HUES48 (cell line): ENCODE results near the gene ITM2B.

ENCODE experiments used
- H3K27ac ChIP-seq: one replicate; pipeline ENCODE4 v1.7.0; 2013; ENCODE audit warnings: low read depth, low read length, inconsistent platforms
- H3K27me3 ChIP-seq: 2 replicates; pipeline ENCODE4 v1.6.1; 2013; ENCODE audit warnings: mild to moderate bottlenecking, low read length; ENCODE audit not compliant: control insufficient read depth, insufficient read depth
- H3K36me3 ChIP-seq: 2 replicates; pipeline ENCODE4 v1.6.1; 2013; ENCODE audit warnings: low read length; ENCODE audit not compliant: control insufficient read depth, insufficient read depth
- H3K4me1 ChIP-seq: 2 replicates; pipeline ENCODE4 v1.6.1; 2013; ENCODE audit warnings: mild to moderate bottlenecking, low read length; ENCODE audit not compliant: control insufficient read depth, insufficient read depth
- H3K4me3 ChIP-seq: 2 replicates; pipeline ENCODE4 v1.5.1; 2013; ENCODE audit warnings: mild to moderate bottlenecking, low read depth, low read length
- H3K9ac ChIP-seq: 2 replicates; pipeline ENCODE4 v1.6.1; 2013; ENCODE audit warnings: mild to moderate bottlenecking, low read depth, low read length, moderate library complexity
- H3K9me3 ChIP-seq: 2 replicates; pipeline ENCODE4 v1.6.1; 2013; ENCODE audit warnings: low read length; ENCODE audit not compliant: control insufficient read depth, insufficient read depth

Gene ITM2B

DNA sequence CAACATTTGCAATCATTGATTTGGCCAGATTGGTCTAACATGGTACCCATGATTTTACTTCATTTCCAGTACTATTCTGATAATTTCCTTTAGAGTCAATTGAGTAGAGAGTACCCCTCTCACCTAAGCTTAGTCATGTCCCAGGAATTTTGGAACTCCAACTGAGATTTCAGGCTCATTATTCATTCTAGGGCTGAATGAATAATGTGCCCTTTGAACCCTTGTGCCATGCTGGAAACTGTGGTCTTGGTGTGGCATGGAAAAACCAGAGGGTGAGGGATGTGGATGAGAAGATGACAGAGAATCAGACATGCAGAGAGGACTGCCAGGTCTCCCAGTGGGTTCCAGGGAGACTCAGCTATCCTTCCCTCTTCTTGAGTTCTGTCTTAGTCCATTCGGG is 30.2 kb downstream of the ITM2B start:
- H3K27ac ChIP-seq = no peak overlapping the region
- no peak overlapping the region for H3K4me3 ChIP-seq
- H3K9ac ChIP-seq = no peak overlapping the region
- no peaks in the 10 kb centered on the region for H3K9me3 ChIP-seq
- peaks cover 54% of the 10 kb centered on the region for H3K36me3 ChIP-seq
- H3K4me1 ChIP-seq = peaks cover 10% of the 10 kb centered on the region; the same call in 1 of the 2 replicates
- H3K27me3 ChIP-seq = no peaks in the 10 kb centered on the region

DNA sequence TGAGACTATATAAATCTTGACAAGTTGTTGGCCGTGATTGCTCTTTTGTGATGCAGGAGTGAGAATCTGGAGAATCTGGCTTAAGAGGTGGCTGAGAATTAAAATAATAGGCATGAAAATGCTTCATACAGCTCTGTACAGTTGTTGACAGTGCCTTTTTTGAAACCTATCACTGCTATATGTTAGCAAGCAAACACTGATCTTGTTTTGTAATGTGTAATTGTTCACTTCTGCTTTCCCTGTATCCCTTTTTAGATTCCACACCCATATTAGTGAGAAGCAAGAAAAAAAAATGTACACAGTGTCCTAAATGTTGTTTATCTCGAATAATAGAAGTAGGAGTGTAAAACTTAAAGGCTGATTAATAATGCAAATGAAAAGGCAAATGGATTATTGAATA is 31.1 kb downstream of the ITM2B start:
- no peaks in the 10 kb centered on the region for H3K9me3 ChIP-seq
- no peak overlapping the region for H3K4me3 ChIP-seq
- H3K27me3 ChIP-seq = no peaks in the 10 kb centered on the region
- peaks cover 45% of the 10 kb centered on the region for H3K36me3 ChIP-seq
- no peak overlapping the region for H3K27ac ChIP-seq
- H3K9ac ChIP-seq = no peak overlapping the region
- H3K4me1 ChIP-seq = peaks cover 10% of the 10 kb centered on the region; the same call in 1 of the 2 replicates

DNA sequence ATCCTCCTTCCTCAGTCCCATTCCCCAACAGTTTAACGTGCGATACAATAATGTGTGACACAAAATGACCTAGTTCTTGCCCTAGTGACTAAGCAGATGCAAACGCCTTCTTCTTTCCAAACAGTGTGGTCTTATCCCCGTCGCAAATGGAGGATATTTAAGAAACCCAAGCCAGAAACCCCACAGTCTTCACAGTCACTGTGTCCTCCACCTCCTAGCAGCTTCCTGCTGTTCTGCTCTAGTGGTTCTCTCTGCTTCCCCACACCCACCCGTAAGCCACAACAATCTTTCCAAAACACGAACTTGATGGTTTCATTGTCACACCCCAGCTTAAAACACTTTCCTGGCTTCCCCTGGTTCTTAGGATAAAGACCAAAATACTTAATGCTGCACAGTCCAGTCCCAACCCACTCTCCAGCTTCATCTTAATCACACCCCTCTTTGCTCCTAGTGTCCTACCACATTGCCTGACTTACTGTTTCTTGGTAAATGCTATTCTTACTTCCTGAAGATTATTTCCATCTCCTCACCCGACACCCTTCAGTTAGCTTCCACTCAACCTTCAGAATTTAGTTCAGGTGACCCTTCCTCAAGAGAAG is 32.3 kb downstream of the ITM2B start:
- Histone ChIP-seq H3K36me3 (peaks cover 39% of the 10 kb centered on the region), H3K27ac (no peak overlapping the region), H3K9ac (no peak overlapping the region), H3K27me3 (no peaks in the 10 kb centered on the region), H3K4me1 (peaks cover 10% of the 10 kb centered on the region; the same call in 1 of the 2 replicates), H3K4me3 (no peak overlapping the region), H3K9me3 (no peaks in the 10 kb centered on the region)

DNA sequence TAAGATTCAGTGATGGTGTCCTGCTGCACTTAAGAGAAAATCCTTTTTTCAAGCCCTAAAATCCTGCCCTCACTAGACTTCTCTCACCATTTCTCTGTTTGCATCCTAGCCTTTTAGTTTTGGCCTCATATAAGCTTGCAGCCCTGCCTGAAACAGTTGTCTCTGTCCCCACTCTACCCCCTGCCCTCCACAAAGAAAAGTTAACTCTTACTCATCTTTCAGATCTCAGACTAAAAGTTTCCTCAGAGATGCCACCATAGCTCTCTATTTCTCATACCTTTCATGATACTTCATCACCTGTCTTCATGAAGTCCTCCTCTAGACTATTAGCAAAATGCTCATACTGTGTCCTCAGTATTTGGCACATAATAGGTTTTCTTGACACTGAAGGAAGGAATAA is 33.1 kb downstream of the ITM2B start:
- Histone ChIP-seq H3K9ac (no peak overlapping the region), H3K4me1 (peaks cover 10% of the 10 kb centered on the region; the same call in 1 of the 2 replicates), H3K27me3 (no peaks in the 10 kb centered on the region), H3K4me3 (no peak overlapping the region), H3K9me3 (no peaks in the 10 kb centered on the region), H3K27ac (no peak overlapping the region), H3K36me3 (peaks cover 31% of the 10 kb centered on the region)

DNA sequence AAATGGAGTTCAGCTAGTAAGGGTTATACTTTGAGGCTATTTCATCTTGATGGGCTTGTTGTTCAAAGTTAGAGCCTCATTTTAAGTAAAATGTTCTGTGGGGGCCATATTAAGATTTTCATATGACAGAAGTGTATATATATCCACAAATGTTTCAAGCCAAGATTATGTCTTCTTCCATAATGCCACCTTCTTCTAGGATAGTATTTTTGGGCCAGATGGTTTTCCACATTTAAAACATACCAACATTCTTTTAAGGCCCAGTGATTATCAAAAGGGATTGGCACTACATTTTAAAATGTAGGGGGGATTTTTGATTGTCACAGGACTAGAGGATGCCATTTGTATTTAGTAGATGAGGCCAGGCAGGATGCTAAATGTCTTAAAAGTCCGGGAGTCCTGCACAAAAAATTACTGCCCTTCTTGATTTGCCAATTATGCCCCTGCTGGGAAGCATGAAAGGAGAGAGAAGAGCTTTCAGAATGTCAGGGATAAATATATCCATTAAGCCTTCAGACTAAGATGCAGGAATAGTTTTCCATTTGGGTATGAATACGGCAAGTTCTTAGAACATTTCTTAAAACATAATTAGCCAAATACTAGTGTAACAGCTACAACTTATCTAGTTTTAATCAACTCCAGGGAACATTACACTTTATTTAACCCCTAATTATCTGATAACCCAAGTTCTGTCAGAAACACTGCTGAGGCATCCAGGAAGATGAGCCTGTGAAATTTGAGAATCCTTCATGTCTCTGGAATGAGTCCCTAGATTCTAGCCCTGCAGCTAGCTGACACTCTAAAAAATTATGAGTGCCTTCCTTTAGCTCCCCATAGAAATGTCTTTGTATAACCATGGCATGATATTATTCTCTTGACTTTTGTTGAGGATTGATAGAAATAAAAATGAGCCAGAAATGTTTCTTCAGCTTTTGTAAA is 34.0 kb downstream of the ITM2B start:
- H3K36me3 ChIP-seq = peaks cover 23% of the 10 kb centered on the region
- H3K27me3 ChIP-seq = no peaks in the 10 kb centered on the region
- no peak overlapping the region for H3K27ac ChIP-seq
- peaks cover 10% of the 10 kb centered on the region; the same call in 1 of the 2 replicates for H3K4me1 ChIP-seq
- H3K9me3 ChIP-seq = no peaks in the 10 kb centered on the region
- H3K4me3 ChIP-seq = no peak overlapping the region
- no peak overlapping the region for H3K9ac ChIP-seq

DNA sequence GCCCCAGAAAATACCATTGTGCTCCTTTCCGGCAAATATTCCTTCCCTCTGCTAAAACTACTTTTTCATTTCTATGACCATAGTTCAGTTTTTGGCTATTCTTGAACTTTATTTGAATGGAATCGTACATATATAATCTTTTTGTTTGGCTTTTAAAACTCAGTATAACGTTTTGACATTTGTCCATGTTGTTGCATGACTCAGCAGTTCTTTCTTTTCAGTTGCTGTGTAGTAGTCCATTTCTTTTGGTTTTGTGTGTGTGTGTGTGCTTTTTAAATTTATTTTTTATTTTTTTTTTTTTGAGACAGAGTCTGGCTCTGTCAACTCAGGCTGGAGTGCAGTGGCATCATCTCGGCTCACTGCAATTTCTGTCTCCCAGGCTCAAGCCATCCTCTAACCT is 35.0 kb downstream of the ITM2B start:
- no peak overlapping the region for H3K9ac ChIP-seq
- H3K27ac ChIP-seq = no peak overlapping the region
- no peaks in the 10 kb centered on the region for H3K9me3 ChIP-seq
- H3K4me1 ChIP-seq = peaks cover 4% of the 10 kb centered on the region; the same call in 1 of the 2 replicates
- H3K36me3 ChIP-seq = peaks cover 12% of the 10 kb centered on the region; the same call in 1 of the 2 replicates
- H3K4me3 ChIP-seq = no peak overlapping the region
- H3K27me3 ChIP-seq = no peaks in the 10 kb centered on the region

DNA sequence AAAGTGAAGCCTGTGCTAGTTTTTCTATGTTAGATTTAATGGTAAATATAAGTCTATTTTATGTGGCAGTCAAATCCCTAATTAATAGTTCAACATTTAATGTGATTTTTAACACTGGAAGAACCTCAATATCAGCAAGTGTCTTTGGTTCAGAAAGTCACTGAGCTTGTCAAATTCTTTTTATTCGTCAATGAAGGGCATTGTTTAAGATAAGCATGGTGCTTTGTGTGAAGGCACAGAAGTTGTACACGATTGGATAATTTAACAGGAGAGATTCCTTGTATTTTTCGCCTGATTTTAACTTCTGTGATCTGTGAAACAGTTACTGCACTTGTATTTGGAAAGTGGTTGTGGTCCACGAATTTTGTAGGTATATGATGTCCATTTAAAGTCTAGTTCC is 40.3 kb downstream of the ITM2B start:
- H3K4me3 ChIP-seq = no peak overlapping the region
- H3K27ac ChIP-seq = no peak overlapping the region
- H3K27me3 ChIP-seq = no peaks in the 10 kb centered on the region
- H3K4me1 ChIP-seq = no peaks in the 10 kb centered on the region
- no peaks in the 10 kb centered on the region for H3K9me3 ChIP-seq
- H3K9ac ChIP-seq = no peak overlapping the region
- H3K36me3 ChIP-seq = no peaks in the 10 kb centered on the region

DNA sequence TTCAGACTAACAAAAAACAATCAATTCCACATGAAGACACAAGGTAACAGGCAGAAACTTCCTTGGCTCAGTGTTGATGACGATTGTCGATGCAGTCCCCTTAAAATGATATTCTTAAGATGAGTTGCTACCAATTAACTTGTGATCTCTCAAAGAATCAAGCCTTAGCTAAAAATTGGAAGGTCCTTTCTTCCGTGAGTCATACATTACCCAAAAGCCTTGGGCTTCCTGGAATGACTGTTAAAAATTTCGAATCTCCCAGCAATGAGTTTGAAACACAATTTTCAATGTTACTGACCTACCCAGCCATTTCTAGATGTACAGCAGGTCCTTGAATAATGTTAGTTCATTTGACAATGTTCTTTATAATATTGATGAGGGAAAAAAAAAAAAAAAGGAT is 42.5 kb downstream of the ITM2B start:
- H3K27me3 ChIP-seq = no peaks in the 10 kb centered on the region
- no peak overlapping the region for H3K4me3 ChIP-seq
- no peaks in the 10 kb centered on the region for H3K9me3 ChIP-seq
- H3K36me3 ChIP-seq = no peaks in the 10 kb centered on the region
- no peak overlapping the region for H3K27ac ChIP-seq
- H3K4me1 ChIP-seq = no peaks in the 10 kb centered on the region
- no peak overlapping the region for H3K9ac ChIP-seq

DNA sequence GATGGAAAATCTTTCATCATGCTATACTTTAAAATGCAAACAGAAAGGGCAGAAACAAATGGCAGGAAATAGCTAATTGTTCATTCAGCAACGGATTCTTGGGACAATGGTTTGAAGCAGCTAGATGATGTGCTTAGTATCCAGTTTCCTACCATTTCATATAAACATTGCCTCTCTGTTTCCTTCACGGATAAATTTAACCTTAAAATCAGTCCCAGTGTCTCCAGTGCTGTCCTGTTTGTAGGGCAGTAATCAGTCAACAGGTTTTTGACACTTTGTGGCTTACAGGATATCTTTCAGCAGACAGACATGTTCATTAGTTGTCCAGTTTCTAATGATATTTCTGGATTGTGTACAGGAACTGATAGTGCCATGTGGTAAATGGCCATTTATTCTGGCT is 45.8 kb downstream of the ITM2B start:
- Histone ChIP-seq H3K9ac (no peak overlapping the region), H3K27ac (no peak overlapping the region), H3K9me3 (no peaks in the 10 kb centered on the region), H3K36me3 (no peaks in the 10 kb centered on the region), H3K4me1 (no peaks in the 10 kb centered on the region), H3K4me3 (no peak overlapping the region), H3K27me3 (no peaks in the 10 kb centered on the region)

DNA sequence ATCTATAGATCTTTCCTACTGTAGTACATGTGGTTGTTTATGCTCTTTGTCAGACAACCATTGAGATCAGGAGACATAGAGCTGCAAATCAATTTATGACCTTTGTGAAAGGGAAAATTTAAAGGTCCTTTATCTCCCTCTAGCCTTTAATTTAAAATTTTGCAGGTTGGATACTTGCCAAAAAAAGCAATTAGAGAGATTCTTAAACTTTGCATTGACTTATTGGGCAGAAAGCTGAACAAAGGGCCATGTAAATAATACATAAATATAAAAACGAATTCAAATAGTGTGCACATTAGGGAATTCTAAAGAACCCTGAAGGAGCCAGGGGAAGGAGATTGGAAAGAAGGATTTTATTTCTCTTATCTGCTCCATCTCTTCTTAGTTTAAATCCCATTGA is 48.5 kb downstream of the ITM2B start:
- no peaks in the 10 kb centered on the region for H3K4me1 ChIP-seq
- no peak overlapping the region for H3K4me3 ChIP-seq
- no peaks in the 10 kb centered on the region for H3K9me3 ChIP-seq
- no peaks in the 10 kb centered on the region for H3K27me3 ChIP-seq
- H3K9ac ChIP-seq = no peak overlapping the region
- no peaks in the 10 kb centered on the region for H3K36me3 ChIP-seq
- no peak overlapping the region for H3K27ac ChIP-seq

GRCh38 chr13:48291730-48292129 is 58.7 kb downstream of the ITM2B start:
- Histone ChIP-seq H3K4me3 (no peak overlapping the region), H3K9ac (no peak overlapping the region), H3K27ac (no peak overlapping the region), H3K4me1 (no peaks in the 10 kb centered on the region), H3K27me3 (no peaks in the 10 kb centered on the region), H3K9me3 (no peaks in the 10 kb centered on the region), H3K36me3 (no peaks in the 10 kb centered on the region)
